NCI-H82 (cell line): ENCODE data around the gene ZNF830.
"Not testable (repeated sequence)": the region's sequence is repeated elsewhere in the genome, so short reads cannot be mapped to it uniquely, and the experiment has no call there.

Source experiments
- DNase-seq: peaks from one replicate; lab custom pipeline; 2025; lab: John Stamatoyannopoulos, UW

Gene ZNF830

DNA sequence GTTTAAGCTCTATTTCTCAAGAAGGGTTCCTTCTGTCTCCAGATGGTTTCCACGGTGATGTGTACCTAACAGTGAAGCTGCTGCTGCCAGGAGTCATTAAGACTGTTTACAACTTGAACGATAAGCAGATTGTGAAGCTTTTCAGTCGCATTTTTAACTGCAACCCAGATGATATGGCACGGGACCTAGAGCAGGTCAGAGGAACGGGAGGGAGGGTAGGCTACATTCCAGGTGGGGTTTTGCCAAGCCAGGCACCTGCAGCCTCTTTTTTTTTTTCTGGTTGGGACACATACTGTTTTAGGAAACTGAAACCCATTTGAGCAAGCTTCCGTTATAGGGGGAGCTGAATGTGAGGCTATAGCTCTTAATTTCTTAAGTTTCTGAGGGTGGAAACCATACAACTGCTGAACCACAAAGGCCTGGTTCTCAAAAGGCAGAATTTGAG is 29.6 kb downstream of the ZNF830 start:
- peak; percentile 36 for DNase-seq

GRCh38 chr17:34991606-34992005 is 30.3 kb downstream of the ZNF830 start:
- no peak for DNase-seq

DNA sequence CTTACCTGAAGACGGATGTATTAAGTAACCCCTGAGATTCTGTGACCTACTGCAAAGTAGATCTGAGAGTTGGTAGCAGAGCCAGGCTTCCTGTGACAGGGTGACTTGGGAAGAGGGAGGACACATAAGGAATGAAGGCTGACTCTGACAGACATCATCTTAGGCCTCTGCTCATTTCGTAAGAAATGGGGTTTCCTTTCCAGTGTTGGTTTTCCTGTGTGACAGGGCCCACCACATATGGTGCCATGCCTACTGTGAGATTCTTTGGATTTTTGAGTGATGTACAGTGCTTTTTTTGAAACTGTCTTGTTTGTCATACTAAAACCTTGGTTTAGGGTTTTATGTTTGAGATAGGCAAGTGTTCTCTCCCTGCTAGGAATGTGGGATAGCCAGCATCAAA is 31.7 kb downstream of the ZNF830 start:
- DNase-seq: no peak

DNA sequence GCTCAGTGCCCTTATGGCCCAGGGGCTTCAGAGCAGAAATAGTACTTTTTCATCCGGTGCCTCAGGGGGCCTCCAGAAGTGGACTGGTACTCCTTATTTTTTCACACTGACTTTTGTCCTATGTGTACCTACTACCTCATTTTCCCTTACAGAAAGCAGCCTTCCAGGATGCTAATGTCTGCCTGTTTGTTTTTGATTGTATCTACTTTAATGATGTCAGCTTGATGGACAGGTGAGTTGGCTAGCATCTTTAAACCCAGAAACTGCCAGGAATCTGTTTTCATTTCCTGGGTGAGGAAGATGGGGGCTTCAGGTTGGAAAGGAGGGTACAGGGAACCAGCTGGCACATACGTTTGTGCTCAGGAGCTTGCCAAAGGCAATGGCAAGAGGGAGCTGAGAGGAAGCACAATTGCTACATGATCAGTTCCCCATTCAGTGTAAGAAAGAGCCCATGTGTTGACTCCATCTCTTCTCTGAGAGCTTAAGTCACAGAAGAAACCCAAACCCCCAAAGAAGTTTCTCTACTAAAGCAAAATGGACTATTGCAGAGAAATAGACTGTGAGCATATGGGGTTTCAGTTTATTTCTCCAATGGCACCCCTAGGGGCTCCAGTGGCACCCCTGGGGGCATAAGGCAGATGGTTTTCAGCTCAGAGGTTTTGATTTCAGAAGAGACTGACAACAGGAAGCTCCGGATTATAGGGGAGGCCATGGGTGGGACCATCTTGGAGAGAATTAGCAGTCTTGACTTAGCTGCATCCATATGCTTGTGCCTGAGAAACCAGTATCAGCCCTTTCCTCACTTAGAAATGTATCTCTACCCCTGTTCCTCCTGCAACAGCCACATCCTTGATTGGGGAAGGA is 35.3 kb downstream of the ZNF830 start:
- peak; percentile 58 for DNase-seq

GRCh38 chr17:34997355-34997862 is 36.1 kb downstream of the ZNF830 start:
- DNase-seq: no peak

- DNase-seq: peak; percentile 76
Measured at GRCh38 chr17:34998205-34998604, 36.9 kb downstream of the ZNF830 start.

DNA sequence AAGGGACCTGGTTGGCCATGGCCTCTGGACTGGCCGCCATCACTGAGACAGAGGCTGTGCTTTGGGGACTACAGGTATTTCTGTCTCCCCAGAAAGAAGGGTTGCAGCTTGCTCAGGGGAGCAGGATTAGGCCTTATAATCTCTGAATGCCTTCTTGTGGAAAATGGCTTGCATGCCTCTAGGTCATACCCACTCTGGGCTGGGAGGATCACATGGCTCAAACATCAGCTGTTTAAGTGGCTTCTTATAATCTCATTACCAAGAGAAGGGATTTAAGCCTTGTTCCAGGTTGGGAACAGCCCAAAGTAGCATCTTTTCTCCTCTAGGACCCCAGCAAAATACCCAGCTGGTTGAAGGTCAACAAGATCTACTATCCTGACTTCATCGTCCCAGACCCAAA is 38.1 kb downstream of the ZNF830 start:
- DNase-seq: peak; percentile 80

DNA sequence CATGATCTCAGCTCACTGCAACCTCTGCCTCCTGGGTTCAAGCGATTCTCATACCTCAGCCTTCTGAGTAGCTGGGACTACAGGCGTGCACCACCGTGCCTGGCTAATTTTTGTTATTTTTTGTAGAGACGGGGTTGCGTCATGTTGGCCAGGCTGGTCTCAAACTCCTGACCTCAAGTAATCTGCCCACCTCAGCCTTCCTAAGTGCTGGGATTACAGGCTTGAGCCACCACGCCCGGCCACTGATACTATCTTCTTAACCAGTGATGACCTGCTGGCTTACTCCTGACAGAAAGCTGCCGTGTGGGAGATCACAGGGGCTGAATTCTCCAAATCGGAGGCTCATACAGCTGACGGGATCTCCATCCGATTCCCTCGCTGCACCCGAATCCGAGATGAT is 39.6 kb downstream of the ZNF830 start:
- DNase-seq: not testable (repeated sequence)

DNA sequence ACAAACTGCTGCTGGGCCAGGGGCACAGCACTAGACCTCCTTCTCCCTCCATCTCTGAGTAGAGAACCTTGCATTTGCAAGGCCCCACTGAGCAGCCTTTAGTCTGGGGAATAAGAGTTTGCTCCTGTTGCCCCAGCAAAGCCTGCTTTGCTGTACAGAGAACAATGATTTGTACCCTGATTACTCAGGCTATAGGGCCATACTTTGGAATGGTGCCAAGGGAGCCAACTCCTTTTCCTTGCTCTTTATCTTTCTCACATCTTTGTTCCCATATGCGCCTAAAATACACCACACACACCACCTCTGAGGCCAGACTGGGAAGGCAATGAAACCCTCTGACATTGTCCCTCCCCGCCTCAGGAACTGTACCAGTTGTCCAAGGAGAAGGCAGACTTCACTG is 40.2 kb downstream of the ZNF830 start:
- no peak for DNase-seq

- no peak for DNase-seq
Measured at GRCh38 chr17:35002876-35003551, 41.7 kb downstream of the ZNF830 start.

DNA sequence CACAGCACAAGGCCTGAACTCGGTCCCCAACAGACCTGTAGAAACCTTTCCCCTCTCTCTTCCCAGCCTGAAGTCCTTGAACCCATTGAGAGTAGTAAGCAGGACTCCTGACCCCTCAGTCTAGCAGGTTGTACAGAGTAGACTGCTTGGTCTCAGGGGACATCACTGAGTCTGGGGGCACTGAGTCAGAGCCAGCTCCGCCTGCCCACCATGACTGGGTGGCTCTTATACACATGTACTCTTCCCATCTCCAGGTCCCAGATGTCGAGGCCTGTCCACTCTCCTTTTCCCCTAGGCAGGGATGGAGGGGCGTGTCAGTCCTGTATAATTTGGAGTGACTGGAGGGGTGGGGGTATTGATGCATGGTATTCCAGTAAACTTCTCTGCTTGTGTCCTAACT is 42.4 kb downstream of the ZNF830 start:
- no peak for DNase-seq

DNA sequence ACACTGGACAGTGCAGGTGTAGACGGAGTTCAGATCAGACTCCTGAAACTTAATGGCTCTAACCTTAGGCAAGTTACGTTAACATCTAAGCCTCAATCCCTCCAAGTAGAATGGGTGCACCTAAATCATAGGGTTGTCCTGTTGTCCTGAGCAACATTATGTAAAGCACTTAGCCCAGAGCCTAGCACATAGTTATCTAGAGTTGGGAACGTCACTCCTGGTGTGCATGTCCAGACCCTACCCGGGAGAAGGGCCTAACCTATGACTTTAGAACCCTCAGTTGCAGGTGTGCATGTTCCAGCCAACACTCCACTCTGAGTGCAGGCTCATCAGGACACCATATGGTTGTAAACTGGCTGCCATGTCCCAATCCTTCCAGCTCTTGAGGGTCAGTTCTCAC is 45.0 kb downstream of the ZNF830 start:
- DNase-seq: no peak

GRCh38 chr17:35006961-35007360 is 45.6 kb downstream of the ZNF830 start:
- DNase-seq: no peak

DNA sequence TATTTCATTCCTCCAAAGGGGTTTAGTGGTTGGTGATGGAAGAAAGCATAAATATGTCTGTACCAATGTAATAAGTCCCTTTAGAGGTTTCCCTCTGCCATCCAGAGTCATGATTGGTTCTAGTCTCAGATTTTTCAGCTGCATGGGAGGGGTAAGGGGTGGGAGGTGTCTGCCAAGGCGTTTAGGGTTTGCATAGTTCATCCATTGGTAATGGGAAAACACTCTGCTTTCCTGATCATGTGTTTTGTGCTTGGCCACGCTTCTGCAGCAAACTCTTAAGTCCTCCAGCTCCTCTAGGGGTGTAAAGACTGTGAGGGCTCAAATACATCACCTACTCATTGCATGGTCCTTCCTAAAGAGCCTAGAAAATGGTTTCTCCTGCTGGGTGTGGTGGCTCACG is 48.8 kb downstream of the ZNF830 start:
- DNase-seq: no peak

- peak; percentile 70 for DNase-seq
Measured at GRCh38 chr17:35011671-35012216, 50.4 kb downstream of the ZNF830 start.
